GM12873 (cell line): ENCODE data around the gene HAUS1.

ENCODE experiments used
- TF ChIP-seq, protein P1 (sequence below): IDR thresholded peaks from 2 replicates; pipeline ENCODE4 v1.5.1; 2012; ENCODE audit warnings: low read depth, mild to moderate bottlenecking, moderate library complexity, low read length, control low read depth; ENCODE audit not compliant: insufficient read depth; ENCODE audit errors: missing control alignments

The HAUS1 gene

DNA sequence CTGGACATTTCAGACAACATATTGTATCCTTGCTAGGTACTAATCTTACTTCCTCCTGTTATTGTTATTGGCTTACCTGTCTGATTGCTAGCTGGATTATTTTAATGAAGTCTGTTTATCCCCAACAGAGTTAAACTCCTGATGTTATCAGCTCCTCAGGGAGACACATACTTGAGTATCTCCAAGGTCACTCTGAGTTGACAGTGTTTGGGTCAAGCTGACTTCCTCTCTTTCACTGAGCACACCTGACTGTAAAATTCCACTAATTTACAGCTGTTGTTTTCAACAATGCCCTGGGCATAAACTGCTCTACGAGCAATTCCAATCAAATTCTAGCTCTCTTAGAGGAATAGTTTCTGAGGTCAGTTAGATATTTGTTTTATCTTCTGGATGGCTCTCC lies 9.6 kb downstream of the HAUS1 start:
- TF ChIP-seq, protein P1, sequence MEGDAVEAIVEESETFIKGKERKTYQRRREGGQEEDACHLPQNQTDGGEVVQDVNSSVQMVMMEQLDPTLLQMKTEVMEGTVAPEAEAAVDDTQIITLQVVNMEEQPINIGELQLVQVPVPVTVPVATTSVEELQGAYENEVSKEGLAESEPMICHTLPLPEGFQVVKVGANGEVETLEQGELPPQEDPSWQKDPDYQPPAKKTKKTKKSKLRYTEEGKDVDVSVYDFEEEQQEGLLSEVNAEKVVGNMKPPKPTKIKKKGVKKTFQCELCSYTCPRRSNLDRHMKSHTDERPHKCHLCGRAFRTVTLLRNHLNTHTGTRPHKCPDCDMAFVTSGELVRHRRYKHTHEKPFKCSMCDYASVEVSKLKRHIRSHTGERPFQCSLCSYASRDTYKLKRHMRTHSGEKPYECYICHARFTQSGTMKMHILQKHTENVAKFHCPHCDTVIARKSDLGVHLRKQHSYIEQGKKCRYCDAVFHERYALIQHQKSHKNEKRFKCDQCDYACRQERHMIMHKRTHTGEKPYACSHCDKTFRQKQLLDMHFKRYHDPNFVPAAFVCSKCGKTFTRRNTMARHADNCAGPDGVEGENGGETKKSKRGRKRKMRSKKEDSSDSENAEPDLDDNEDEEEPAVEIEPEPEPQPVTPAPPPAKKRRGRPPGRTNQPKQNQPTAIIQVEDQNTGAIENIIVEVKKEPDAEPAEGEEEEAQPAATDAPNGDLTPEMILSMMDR = no peak

DNA sequence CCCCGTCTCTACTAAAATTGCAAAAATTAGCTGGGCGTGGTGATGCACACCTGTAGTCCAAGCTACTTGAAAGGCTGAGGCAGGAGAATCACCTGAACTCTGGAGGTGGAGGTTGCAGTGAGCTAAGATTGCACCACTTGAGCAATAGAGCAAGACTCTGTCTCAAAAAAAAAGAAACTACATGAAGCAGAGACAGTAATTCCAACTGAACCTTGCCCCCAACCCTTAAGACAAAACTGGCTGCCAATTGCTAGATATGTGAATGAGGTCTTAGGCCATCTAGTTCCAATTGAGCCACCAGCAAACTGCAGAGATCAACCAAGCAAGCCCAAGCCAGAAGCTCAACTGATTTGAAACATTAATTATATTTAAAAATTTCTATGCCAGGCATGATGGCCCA lies 25.9 kb downstream of the HAUS1 start:
- TF ChIP-seq, protein P1 = no peak

DNA sequence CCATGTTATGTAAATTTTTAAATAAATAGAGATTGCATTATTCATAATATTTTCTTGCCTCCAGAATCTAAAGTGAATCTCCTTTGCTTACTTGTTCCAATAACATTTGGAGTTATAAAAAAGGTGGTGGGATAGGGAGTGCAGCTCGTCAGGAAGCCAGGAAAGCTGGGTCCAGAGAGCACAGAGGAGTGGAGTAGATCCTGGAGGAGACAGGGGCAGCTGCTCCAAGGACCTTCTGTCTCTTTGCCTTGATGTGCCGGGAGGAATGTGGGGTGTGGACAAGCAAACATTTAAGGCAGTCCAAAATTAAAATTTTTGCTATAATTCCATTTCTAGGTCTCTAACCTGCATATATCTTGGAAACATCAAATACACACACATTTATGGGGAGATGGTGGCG lies 29.3 kb downstream of the HAUS1 start:
- TF ChIP-seq, protein P1 = no peak

DNA sequence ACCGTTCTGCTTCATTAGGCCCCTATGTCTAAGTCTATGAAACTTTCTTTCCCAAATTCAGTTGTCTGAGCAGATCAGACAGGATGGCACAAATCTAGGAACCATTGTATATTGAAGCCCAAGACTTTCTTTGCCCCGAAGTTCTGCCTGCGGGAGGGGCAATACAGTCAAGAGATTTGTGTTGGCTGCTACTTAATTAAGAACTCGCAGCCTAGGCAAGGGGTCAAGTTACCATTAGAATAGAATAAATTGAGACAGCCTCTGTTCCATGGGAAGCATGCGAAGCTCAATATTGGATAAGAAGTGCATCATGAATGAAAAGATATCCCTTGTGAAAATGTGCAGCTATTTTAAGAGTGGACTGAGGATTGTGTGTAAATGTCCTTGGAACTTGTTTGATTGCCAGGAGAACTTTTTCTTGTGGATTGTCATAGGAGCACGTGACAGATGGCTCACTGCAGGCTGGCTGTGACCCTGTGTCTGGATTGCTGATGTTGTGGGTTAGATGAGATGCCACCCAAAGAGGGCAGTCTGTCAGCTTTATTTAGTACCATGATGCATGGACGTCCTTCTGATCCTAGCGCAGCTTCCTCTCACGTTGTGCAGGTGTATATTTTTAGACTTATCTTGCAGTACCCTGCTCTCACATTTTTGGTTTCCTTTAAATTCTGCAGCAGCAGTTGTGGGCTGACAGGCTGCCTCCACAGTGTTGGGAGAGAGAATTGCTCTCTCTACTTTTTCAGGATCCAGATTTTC lies 30.9 kb downstream of the HAUS1 start:
- TF ChIP-seq, protein P1 = no peak

DNA sequence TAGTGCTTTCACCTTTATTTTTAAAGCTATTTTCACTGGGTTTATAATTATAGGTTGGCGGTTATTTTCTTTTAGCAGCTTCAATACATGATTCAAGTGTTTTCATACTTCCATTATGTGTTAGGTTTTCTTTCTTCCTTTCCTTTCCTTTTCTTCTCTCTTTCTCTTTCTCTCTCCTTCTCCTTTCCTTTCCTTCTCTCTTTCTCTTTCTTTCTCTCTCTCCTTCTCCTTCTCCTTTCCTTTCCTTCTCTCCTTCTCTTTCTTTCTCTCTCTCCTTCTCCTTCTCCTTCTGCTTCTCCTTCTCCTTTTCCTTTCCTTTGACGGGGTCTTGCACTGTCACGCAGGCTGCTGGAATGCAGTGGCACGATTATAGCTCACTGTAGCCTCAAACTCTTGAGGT lies 36.0 kb downstream of the HAUS1 start:
- TF ChIP-seq, protein P1 = no peak

DNA sequence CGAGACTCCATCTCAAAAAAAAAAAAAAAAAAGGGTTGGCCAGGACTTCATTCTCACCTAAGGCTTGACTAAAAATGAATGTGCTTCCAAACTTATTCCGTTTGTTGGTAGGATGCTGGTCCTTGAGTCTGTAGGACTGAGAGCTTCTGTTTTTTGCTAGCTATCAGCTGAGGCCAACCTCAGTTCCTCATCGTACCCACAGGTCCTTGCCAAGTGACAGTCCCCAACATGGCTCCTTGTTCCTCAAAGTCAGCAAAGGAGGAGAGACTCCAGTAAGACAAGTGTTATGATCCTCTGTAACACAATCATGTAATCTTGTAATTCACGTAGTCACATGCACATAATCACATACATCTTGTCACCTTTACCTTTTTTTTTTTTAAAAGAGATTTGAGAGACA lies 37.0 kb downstream of the HAUS1 start:
- TF ChIP-seq, protein P1 = no peak

DNA sequence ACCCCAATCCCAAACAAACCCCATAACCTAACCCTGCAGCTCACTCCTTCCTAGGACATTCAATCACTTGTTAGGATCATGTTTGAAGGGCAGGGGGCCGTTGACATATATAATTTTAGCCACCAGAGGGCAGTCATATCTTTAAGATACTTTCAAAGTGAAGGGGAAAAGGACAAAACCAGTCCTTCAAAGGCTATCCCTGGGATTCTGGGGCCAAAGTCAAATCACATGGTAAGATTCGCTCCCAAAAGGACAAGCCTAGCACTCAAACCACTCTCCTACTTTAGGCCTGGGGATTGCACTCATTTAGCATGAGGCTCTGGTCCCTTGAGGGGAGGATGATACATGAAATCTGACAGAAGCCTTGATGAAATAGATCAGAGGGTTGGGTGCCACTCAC lies 44.6 kb downstream of the HAUS1 start:
- TF ChIP-seq, protein P1 = peak; percentile 61

DNA sequence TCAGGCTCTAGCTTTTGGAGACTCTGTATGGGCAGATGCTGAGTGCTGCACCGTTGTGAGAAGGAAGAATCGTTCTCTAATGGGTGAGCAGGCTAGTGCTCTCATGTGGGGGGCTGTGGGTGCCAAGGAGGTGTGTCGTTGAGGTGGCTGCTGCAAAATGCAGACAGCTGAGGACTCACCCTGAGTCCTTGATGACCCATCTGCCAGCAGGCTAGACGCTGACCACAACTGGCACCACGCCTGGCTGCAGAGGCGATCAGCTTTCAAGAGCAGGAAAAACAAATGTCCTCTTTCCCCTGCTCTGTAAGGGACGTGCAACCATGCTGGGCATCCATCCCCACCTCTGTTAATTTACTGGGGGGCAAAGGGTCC lies 48.2 kb downstream of the HAUS1 start:
- TF ChIP-seq, protein P1 = no peak
